Gastrocnemius medialis (tissue), 4 donors: ENCODE measurements around the gene KCNH2.

Experiments
- CTCF ChIP-seq, 5 experiments: fragments of 450-650 bp in 3 of 5; fragments of 200-600 bp in 2 of 5; sonication (generic) in 2 of 5; IDR thresholded peaks in 4 of 5; conservative IDR thresholded peaks in 1 of 5; 1 replicate in 4 of 5; 2 replicates in 1 of 5; pipeline ENCODE4 v1.5.1; 2016 to 2019; ENCODE audit warnings: antibody characterized with exemption in 5 of 5, mild to moderate bottlenecking in 3 of 5, moderate library complexity in 3 of 5
- POLR2A ChIP-seq, 2 donors: fragments of 450-650 bp; IDR thresholded peaks; one replicate each; pipeline ENCODE4 v1.6.1; 2017; ENCODE audit warnings: antibody characterized with exemption in 2 of 2, mild to moderate bottlenecking in 2 of 2, moderate library complexity in 2 of 2

DNA sequence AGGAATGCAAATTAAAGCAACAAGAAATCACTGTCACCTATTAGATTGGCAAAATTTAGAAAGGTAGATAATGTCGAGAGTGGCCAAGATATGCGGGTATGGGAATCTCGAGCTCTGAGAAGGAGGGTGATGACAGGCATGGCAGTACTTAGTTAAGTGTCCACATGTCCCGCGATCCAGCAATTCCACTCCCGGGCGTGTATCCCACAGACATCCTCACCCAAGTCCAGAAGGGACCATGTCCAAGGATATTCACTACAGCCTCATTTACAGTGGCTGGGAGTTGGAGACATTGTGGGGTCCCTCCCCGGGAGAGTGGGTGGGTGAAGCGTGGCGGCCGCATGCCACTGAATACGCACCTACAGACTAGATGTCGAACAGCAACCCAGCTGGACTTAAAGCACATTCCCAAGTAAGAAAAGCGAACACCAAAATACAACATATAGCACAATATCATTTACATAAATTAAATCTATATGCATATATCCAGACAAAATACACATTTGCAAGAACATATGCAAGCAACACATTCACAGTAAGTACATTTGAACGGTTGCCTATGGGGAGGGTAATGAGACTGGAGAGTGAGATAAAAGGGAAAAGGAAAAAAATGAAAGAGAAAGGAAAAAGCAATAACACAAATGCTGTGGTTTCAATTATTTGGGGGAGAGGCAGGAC, 9.9 kb downstream of the KCNH2 start:
- no peak for TF ChIP-seq CTCF (IDR thresholded peaks at IDR 0.05 in 4 of 5, conservative IDR thresholded peaks at IDR 0.05 in 1 of 5)
- TF ChIP-seq POLR2A (IDR thresholded peaks at IDR 0.05) = no peak
